ENCODE data around the gene ABCG2. TPM values are rescaled to one million over a fixed set of nuclear protein-coding genes. Genes with fewer than 3 reads are reported as not detected.

The ABCG2 gene
- total RNA-seq, 1 experiment from 2014 or later, result 3.8 TPM

GRCh38 chr4:88191404-88191803 is 33.0 kb upstream of the ABCG2 start (continued):
- TF ChIP-seq E2F4 (CRISPR knock-in tag; IDR thresholded peaks at IDR 0.05; ENCODE audit: borderline replicate concordance, low read depth) (no peak), ATF6 (CRISPR knock-in tag; IDR thresholded peaks at IDR 0.05) (no peak), HMGXB4 (CRISPR knock-in tag; IDR thresholded peaks at IDR 0.05) (no peak), ZNF423 (CRISPR knock-in tag; IDR thresholded peaks at IDR 0.05) (no peak), GRHL2 (CRISPR knock-in tag; IDR thresholded peaks at IDR 0.05; ENCODE audit: insufficient replicate concordance, severe bottlenecking) (no peak), ESRRA (CRISPR knock-in tag; IDR thresholded peaks at IDR 0.05; ENCODE audit: borderline replicate concordance) (no peak)

DNA sequence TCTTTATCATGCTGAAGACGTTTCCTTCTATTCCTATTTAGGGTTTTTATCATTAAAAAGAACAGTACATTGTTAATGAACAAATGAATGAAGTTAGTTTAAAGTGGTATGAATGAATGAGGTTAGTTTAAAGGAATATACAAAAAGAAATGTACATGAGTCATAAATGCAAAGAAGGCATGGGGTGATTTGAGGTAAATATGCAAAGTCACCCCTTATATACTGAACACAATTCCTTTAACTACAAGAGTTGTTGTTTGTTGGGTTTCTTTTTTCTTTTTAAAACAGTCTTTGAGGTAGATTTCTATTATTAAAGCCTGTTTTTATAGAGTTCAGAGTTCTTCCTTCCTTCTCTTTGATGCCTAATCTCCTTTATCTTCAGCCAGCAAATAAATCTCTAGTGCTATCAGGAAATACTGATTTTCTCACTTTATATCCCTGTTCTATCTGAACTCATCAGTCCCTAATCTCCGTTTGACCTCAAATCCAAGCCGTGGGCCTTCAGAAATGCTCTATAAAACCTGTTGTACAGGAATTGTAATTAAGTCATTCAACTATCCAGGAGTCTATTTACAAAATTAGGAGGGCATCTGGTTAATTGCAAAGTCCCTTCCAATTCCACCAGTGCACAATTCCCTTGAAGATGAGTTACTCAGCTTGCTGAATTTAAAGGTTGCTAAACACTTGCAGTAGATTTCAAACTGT is 31.6 kb upstream of the ABCG2 start:
- peaks cover 9% of the 10 kb centered on the region for H3K4me1 Mint-ChIP-seq
- no peak overlapping the region for H3K4me3 Mint-ChIP-seq
- H3K27ac Mint-ChIP-seq, result no peak overlapping the region
- H3K9me3 Mint-ChIP-seq, result no peaks in the 10 kb centered on the region
- CTCF ChIA-PET, result no interaction called here
- no peak for ATAC-seq
- TF ChIP-seq E2F5 (CRISPR knock-in tag; IDR thresholded peaks at IDR 0.05), result no peak
- TF ChIP-seq ZBTB43 (CRISPR knock-in tag; IDR thresholded peaks at IDR 0.05), result no peak
- TF ChIP-seq, protein P1, sequence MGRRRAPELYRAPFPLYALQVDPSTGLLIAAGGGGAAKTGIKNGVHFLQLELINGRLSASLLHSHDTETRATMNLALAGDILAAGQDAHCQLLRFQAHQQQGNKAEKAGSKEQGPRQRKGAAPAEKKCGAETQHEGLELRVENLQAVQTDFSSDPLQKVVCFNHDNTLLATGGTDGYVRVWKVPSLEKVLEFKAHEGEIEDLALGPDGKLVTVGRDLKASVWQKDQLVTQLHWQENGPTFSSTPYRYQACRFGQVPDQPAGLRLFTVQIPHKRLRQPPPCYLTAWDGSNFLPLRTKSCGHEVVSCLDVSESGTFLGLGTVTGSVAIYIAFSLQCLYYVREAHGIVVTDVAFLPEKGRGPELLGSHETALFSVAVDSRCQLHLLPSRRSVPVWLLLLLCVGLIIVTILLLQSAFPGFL (CRISPR knock-in tag; IDR thresholded peaks at IDR 0.05; ENCODE audit: borderline replicate concordance), result no peak
- no peak for TF ChIP-seq CREM (CRISPR knock-in tag; IDR thresholded peaks at IDR 0.05)
- no peak for TF ChIP-seq NR2C2 (CRISPR knock-in tag; IDR thresholded peaks at IDR 0.05)
- no peak for TF ChIP-seq CREB1 (CRISPR knock-in tag; IDR thresholded peaks at IDR 0.05)
- TF ChIP-seq JAZF1 (CRISPR knock-in tag; IDR thresholded peaks at IDR 0.05), result no peak
- no peak for TF ChIP-seq ZNF396 (CRISPR knock-in tag; IDR thresholded peaks at IDR 0.05; ENCODE audit: borderline replicate concordance)
- no peak for TF ChIP-seq ETV6 (CRISPR knock-in tag; IDR thresholded peaks at IDR 0.05)
- POLR2A ChIA-PET, result no interaction called here
- no peaks in the 10 kb centered on the region for H3K27me3 Mint-ChIP-seq (ENCODE audit: low read depth)
- no peak for DNase-seq (ENCODE audit: low spot score)
- H3K36me3 Mint-ChIP-seq, result no peaks in the 10 kb centered on the region

- Mint-ChIP-seq H3K36me3 (no peaks in the 10 kb centered on the region), H3K4me1 (peaks cover 9% of the 10 kb centered on the region), H3K27me3 (ENCODE audit: low read depth) (no peaks in the 10 kb centered on the region), H3K27ac (no peak overlapping the region), H3K9me3 (no peaks in the 10 kb centered on the region), H3K4me3 (no peak overlapping the region)
- CTCF ChIA-PET, result no interaction called here
- DNase-seq (ENCODE audit: low spot score) (no peak), ATAC-seq (no peak)
- POLR2A ChIA-PET, result no interaction called here
- no peak for TF ChIP-seq ATF1 (CRISPR knock-in tag; IDR thresholded peaks at IDR 0.05)
- TF ChIP-seq, protein P2, sequence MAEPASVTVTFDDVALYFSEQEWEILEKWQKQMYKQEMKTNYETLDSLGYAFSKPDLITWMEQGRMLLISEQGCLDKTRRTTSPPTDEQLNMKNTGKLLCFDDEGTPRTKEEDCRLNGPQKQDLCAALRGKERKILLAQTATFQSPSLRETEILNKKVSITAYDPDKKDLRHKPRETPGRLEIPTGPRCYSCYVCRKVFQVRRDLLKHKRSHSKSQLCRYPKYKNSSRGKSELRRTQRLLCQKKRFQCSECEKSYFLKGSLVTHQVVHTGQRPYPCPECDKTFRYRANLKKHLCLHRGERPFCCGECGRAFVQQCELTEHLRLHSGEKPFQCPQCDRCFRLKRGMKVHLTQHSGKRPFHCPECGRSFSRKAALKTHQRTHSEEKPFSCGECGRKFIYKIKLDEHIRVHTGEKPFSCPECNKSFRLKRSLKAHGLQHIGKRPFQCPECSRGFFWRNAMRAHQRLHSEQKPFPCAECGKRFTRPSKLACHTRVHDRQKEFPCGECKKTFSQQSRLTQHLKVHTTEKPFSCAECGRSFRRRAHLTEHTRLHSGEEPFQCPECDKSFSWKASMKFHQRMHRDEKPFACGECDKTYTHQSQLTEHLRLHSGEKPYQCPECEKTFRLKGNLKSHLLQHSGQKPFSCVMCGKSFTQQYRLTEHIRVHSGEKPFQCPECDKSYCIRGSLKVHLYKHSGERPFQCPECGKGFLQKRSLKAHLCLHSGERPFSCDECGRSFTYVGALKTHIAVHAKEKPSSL (CRISPR knock-in tag; conservative IDR thresholded peaks at IDR 0.05), result no peak
- no peak for TF ChIP-seq ZNF416 (CRISPR knock-in tag; IDR thresholded peaks at IDR 0.05)
- no peak for TF ChIP-seq ZNF219 (CRISPR knock-in tag; IDR thresholded peaks at IDR 0.05; ENCODE audit: borderline replicate concordance)
These were observed 30.9 kb upstream of the ABCG2 start for GRCh38 chr4:88189418-88189738.

Measured in WTC11 (cell line).